Endothelial cell of umbilical vein (primary cell): ENCODE results near the gene TMEM184B. TPM values are rescaled to one million over a fixed set of nuclear protein-coding genes. Genes with fewer than 3 reads are reported as not detected.

ENCODE experiments used
- BruUV-seq: library from RNA; stranded (reverse); fragments of 400-500 nt; replicated peaks from 2 replicates; lab custom pipeline; 2021; lab: Mats Ljungman, UMichigan
- CTCF ChIA-PET: fragments of 300-600, 350-600 bp; sonication (Branson Sonifier 250); formaldehyde crosslinking; loops from one replicate; lab custom pipeline; 2021; ENCODE audit warnings: antibody characterized with exemption, inconsistent platforms; lab: Charles Lee
- POLR2A ChIA-PET: fragments of 300-600, 350-600 bp; sonication (Branson Sonifier 250); formaldehyde crosslinking; loops from one replicate; lab custom pipeline; 2021; ENCODE audit warnings: antibody characterized with exemption, inconsistent platforms; lab: Charles Lee
- DNase-seq: peaks from one replicate; pipeline ENCODE4 v3.0.0-alpha.2; 2011; ENCODE audit warnings: low read depth, low spot score
- FAIRE-seq: peaks from 2 replicates; lab custom pipeline; 2011; peaks lifted over from hg19 to GRCh38; lab: Jason Lieb, UNC
- H2AFZ ChIP-seq: 2 replicates; pipeline ENCODE4 v1.6.0; 2012; ENCODE audit warnings: low read depth, low read length, control low read depth, inconsistent platforms
- H3K27ac ChIP-seq: 2 replicates; pipeline ENCODE4 v1.5.1; 2011; ENCODE audit warnings: low read depth, mild to moderate bottlenecking, control low read depth, low read length, moderate library complexity; ENCODE audit not compliant: insufficient read depth
- H3K27me3 ChIP-seq, 2 experiments: 2 replicates each; pipeline versions ENCODE4 v1.6.0 to v1.6.1; 2011; ENCODE audit warnings: low read length in 2 of 2, mixed read lengths in 1 of 2; ENCODE audit not compliant: control insufficient read depth in 2 of 2, insufficient read depth in 2 of 2
- H3K36me3 ChIP-seq, 2 experiments: 2 replicates in 1 of 2; 3 replicates in 1 of 2; pipeline ENCODE4 v1.5.1; 2011; ENCODE audit warnings: low read length in 2 of 2, mild to moderate bottlenecking in 1 of 2, moderate library complexity in 1 of 2; ENCODE audit not compliant: control insufficient read depth in 2 of 2, insufficient read depth in 2 of 2; ENCODE audit errors: extremely low read depth in 1 of 2
- H3K4me1 ChIP-seq: 3 replicates; pipeline ENCODE4 v1.5.1; 2011; ENCODE audit warnings: mild to moderate bottlenecking, low read length; ENCODE audit not compliant: control insufficient read depth, insufficient read depth; ENCODE audit errors: extremely low read depth
- H3K4me2 ChIP-seq: 2 replicates; pipeline ENCODE4 v1.6.1; 2011; ENCODE audit warnings: low read length, control low read depth, mixed read lengths; ENCODE audit not compliant: insufficient read depth
- H3K4me3 ChIP-seq, 3 experiments: fragments of 200-600 bp in 1 of 3; sonication (generic), shearing (Covaris generic) in 1 of 3; replicated peaks in 1 of 3; 2 replicates each; pipeline ENCODE4 v1.5.1; 2011 to 2016; ENCODE audit warnings: control low read depth in 3 of 3, low read length in 3 of 3, mild to moderate bottlenecking in 2 of 3, inconsistent platforms in 1 of 3, low read depth in 1 of 3, moderate library complexity in 1 of 3; ENCODE audit not compliant: insufficient read depth in 1 of 3
- H3K79me2 ChIP-seq: 2 replicates; pipeline ENCODE4 v1.6.0; 2012; ENCODE audit warnings: low read length, inconsistent platforms; ENCODE audit not compliant: control insufficient read depth, insufficient read depth
- H3K9ac ChIP-seq: replicated peaks from 2 replicates; pipeline ENCODE3; 2011; ENCODE audit warnings: low read length, control low read depth; ENCODE audit not compliant: insufficient read depth; ENCODE audit errors: extremely low read depth
- H3K9me1 ChIP-seq: replicated peaks from 3 replicates; pipeline ENCODE4 v1.6.0; 2011; ENCODE audit warnings: mild to moderate bottlenecking, low read length; ENCODE audit not compliant: control insufficient read depth, insufficient read depth; ENCODE audit errors: extremely low read depth
- H3K9me3 ChIP-seq: replicated peaks from 2 replicates; pipeline ENCODE4 v1.5.1; 2012; ENCODE audit warnings: low read length, inconsistent platforms; ENCODE audit not compliant: control insufficient read depth, insufficient read depth
- H4K20me1 ChIP-seq: replicated peaks from 2 replicates; pipeline ENCODE3; 2011; ENCODE audit warnings: mild to moderate bottlenecking, low read length; ENCODE audit not compliant: control insufficient read depth, insufficient read depth; ENCODE audit errors: extremely low read depth
- EZH2 ChIP-seq: IDR thresholded peaks from 2 replicates; pipeline ENCODE4 v1.6.1; 2012; ENCODE audit warnings: borderline replicate concordance, low read depth, mild to moderate bottlenecking, moderate library complexity, low read length, inconsistent platforms; ENCODE audit not compliant: severe bottlenecking
- FOS ChIP-seq: IDR thresholded peaks from 2 replicates; pipeline ENCODE4 v1.6.1; 2011; ENCODE audit warnings: mild to moderate bottlenecking, low read length, moderate library complexity, borderline replicate concordance; ENCODE audit not compliant: insufficient read depth
- dilution Hi-C: fragments of 300-500 bp; cut with MboI; formaldehyde crosslinking; loops from one replicate; pipeline ENCODE4 v1.15.0; 2019; ENCODE audit warnings: low sequenced_read_pairs; ENCODE audit not compliant: extremely low pct_ligation_motif_present
- intact Hi-C: fragments of 100-400 bp; cut with micrococcal nuclease; formaldehyde crosslinking; loops from one replicate; pipeline ENCODE4 v1.10.0; 2022
- polyA plus RNA-seq, 4 experiments: library from polyadenylated mRNA; depleted of rRNA in 3 of 4; stranded (reverse) in 3 of 4; unstranded in 1 of 4; fragments of >200 nt; gene quantifications; 2 replicates each; pipeline versions ENCODE4 v1.2.1 to v1.2.3, GENCODE V29; 2011 to 2012; ENCODE audit warnings: missing spikeins in 1 of 4
- total RNA-seq: library from RNA; stranded (reverse); gene quantifications from 2 replicates; pipeline ENCODE4 v1.2.3, GENCODE V29; 2021
- TF ChIP-seq, protein P1 (sequence below), 2 donors: IDR thresholded peaks; 1 replicate in 1 of 2; 2 replicates in 1 of 2; pipeline ENCODE4 v1.5.1; 2011; ENCODE audit warnings: low read length in 2 of 2, mild to moderate bottlenecking in 2 of 2, moderate library complexity in 2 of 2, control low read depth in 1 of 2, inconsistent platforms in 1 of 2, low read depth in 1 of 2; ENCODE audit not compliant: insufficient read depth in 1 of 2; ENCODE audit errors: extremely low read depth in 1 of 2

Gene TMEM184B
- total and polyA plus RNA-seq, 2 donors (not counting 3 experiments of a cell fraction or from before 2014, with no cell fraction given), result 72.5 to 96.6 TPM

DNA sequence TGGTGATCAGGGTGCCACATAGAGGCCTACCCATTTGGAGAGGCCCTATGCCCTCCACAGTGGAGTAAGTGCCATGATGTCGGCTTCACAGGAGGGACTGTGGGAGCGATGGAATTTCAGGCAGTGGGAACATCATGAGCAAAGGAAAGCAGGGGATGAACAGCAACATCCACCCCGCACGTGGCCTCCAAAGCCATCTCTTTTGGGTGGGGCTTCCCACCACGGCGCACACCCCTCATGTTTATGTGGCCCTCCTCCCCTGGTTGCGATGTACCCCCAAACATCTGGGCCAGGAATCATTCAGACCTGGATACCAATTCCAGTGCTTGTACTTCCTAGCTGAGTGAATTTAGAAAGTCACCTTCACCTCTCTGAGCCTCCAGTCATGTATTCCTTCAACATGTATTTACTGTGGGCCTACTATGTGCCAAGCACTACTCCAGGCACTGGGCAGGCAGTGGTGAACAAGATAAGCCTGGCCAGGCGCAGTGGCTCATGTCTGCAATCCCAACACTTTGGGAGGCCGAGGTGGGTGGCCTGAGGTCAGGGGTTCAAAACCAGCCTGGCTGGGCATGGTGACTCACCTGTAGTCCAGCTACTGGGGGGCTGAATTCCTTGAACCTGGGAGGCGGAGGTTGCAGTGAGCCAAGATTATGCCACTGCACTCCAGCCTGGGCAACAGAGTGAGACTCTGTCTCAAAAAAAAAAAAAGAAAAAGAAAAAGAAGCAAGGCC, 72.8 kb downstream of the TMEM184B start:
- H4K20me1 ChIP-seq, result no peaks in the 10 kb centered on the region
- no peak overlapping the region for H3K27ac ChIP-seq
- dilution Hi-C loops (no loop called here), intact Hi-C loops (no loop called here)
- no peaks in the 10 kb centered on the region for H3K27me3 ChIP-seq
- no peak overlapping the region for H3K4me2 ChIP-seq
- H2AFZ ChIP-seq, result no peak overlapping the region
- H3K4me3 ChIP-seq, result no peak overlapping the region
- ChIA-PET POLR2A (interaction anchor here (0.6 kb wide), 1 partner anchor 303 kb away, joined by 3 read pairs; no protein-coding TSS in a partner anchor), CTCF (interaction anchor here (0.6 to 2.6 kb wide), 3 partner anchors 23 to 86 kb away, joined by 3 to 24 read pairs (median 14); no protein-coding TSS in a partner anchor)
- H3K36me3 ChIP-seq, result no peaks in the 10 kb centered on the region
- H3K4me1 ChIP-seq, result peaks cover 19% of the 10 kb centered on the region
- H3K9me1 ChIP-seq, result no peaks in the 10 kb centered on the region
- DNase-seq, result no peak
- BruUV-seq, result no TSS peak
- FAIRE-seq, result no peak
- no peak overlapping the region for H3K9ac ChIP-seq
- no peaks in the 10 kb centered on the region for H3K9me3 ChIP-seq
- H3K79me2 ChIP-seq, result peaks cover 27% of the 10 kb centered on the region
- TF ChIP-seq EZH2 (no peak), FOS (no peak)
- TF ChIP-seq, protein P1, sequence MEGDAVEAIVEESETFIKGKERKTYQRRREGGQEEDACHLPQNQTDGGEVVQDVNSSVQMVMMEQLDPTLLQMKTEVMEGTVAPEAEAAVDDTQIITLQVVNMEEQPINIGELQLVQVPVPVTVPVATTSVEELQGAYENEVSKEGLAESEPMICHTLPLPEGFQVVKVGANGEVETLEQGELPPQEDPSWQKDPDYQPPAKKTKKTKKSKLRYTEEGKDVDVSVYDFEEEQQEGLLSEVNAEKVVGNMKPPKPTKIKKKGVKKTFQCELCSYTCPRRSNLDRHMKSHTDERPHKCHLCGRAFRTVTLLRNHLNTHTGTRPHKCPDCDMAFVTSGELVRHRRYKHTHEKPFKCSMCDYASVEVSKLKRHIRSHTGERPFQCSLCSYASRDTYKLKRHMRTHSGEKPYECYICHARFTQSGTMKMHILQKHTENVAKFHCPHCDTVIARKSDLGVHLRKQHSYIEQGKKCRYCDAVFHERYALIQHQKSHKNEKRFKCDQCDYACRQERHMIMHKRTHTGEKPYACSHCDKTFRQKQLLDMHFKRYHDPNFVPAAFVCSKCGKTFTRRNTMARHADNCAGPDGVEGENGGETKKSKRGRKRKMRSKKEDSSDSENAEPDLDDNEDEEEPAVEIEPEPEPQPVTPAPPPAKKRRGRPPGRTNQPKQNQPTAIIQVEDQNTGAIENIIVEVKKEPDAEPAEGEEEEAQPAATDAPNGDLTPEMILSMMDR (IDR thresholded peaks at IDR 0.05; ENCODE audit: extremely low read depth in 1 of 2, insufficient read depth in 1 of 2, low read depth in 1 of 2, low read length in 2 of 2), result no peak
